GM18909 (cell line): ENCODE measurements around the gene PSMD5.

Experiments used
- ATAC-seq: cut with Tn5 transposase; IDR thresholded peaks from one replicate; pipeline ENCODE4 v1.9.1; 2021; ENCODE audit warnings: mild to moderate bottlenecking; ENCODE audit not compliant: unreplicated experiment, poor library complexity

The PSMD5 gene

DNA sequence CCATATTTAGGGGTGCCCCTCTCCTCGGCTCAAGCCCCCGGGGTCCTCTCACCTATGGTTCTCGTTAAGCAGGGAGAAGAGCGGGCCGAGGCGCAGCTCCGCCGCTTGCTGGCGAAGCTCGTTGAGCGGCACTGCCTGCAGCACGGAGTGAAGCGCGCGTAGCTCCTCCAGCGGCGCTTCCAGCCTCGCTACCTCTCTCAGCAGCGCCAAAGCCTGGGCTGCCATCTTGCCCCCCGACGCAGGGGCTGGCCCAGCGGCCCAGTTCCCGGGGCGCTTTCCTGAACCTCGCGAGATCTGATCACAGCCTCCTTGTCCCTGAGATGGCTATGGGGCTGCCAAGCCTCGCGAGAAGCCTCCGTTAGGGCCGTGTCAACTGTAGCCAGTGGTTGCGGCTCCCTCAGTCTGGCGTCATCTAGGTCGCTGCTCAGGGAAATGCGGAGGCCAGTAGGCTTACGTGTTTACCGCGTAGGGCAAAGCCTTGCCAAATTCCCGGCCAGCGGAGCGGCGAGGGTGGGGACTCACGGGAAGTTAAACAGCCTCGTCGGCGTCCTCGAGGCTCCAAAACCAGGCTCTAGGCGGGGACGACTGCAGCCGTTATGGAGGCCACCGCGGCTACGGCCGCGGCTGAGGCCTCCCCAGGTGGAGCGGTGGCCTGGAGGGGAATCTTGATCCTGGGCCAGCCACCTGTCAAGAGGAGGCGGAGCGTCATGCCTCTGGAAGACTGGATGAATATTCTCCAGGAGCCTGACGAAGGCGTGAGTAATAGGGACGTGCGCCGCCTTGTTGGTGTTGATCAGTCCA lies at the start of gene PSMD5:
Gene PSMD5 (minus strand): TSS at position 238 of the 801 bp plus-strand sequence. CDS start 13 bp downstream, at position 225.
- peak; percentile 99 for ATAC-seq

DNA sequence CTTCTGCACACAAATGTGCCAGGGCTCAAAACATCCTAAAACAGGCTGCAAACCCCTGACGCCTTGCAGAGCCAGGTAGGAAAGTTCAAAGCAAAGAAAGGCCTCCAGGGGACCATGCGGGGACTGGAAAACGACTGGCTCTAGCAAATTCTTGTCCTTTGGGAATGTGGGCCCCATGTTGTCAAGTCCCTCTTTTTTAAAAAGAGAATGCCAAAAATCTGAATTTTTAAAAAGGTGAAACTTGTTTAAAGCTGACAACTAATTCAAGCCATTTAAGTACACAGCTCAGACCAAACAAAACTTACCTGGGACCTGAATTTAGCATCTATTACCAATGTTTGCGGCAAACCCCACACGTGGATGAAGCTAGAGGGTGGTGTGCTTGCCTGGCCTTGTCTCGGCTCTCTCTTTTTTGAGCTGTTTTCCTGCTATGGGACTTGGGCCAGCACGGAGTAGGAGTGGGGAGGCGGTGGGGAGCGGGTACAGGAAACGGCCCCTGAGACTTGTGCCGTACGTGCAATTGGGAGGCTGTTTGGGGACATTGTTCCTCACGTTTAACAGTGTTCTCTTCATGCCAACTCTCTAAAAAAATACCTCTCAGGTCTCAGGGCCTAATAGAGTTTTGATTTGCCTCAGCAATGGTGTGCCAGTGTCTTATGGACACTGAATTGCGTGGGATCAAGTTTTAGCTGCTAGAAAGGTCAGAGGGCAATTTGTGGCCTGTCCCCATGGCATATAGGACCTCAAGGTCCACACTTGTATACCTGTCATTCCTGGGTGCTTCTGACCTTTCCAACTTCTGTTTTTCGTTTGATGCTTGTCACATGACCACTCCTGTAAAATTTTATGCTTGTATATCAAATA lies 49.4 kb upstream of the PSMD5 start:
- peak; percentile 50 for ATAC-seq

DNA sequence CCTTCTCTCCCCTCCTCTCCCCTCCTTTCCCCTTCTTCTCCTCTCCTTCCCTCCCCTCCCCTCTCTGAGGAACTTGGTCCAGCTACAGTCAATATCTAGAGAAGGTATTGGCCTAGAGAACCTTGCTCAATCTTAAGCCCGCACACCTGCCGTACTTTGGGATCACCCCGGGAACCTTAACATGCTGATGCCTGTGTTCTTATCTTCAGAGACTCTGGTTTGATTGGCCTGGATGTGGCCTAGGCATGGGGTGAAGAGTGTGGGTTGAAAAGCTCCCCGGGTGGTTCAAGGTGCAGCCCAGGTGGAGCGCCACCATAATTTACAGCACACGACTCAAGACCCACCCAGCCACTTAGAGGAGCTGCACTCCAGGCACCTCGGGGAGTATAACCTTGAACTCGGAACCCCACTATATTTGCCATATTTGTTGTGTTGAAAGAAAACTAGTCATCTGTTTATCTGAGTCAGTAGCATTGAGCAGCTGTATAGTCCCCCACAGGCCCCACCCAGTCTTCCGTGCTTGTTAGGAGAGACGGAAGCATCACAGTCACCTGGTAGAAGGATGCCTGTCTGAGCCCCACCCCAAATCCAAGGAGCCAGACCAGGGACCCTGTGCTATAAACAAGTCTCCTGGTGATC lies 48.6 kb upstream of the PSMD5 start:
- no peak for ATAC-seq

DNA sequence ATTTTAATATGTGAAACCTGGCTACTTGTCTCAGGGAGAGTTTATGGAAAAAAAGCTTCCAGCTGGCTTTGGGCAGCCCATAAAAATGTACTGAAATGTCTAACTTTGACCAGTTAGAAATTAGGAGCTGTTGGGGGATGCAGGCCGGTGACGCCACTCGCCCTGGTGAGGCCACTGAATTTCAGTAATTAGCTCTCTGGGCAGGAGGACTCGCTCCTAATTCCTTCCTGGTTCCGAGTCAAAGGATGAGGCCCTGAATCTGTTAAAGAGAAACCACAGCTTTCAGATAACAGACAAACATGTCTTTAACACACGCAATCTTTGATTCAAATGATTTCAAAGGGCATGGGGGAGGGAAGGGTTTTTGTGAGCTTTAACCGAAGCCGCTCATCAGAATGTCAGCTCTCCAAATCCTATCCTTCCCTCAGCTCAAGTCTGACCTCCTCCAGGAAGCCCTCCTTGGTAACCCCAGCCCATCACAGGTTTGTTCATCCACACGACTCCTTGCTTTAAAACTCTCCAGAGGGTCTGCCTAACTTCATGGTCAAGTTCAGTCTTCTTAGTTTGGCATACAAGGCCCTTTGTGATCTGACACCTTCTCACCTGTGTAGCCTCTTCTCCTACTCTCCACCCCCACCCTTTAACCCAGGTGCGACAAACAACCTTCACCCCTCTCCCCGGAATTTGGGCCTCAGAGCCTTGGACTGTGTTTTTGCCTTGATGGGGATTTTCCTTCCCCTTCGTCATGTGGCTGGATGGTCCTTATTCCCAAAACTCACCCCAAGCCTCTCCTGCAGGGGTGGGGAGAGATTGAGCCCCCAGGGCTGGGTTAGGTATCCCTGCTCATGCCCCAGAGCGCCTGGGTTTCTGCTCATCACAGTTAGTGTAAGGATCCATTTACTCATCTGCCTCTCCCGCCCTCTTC lies 47.9 kb upstream of the PSMD5 start:
- no peak for ATAC-seq

DNA sequence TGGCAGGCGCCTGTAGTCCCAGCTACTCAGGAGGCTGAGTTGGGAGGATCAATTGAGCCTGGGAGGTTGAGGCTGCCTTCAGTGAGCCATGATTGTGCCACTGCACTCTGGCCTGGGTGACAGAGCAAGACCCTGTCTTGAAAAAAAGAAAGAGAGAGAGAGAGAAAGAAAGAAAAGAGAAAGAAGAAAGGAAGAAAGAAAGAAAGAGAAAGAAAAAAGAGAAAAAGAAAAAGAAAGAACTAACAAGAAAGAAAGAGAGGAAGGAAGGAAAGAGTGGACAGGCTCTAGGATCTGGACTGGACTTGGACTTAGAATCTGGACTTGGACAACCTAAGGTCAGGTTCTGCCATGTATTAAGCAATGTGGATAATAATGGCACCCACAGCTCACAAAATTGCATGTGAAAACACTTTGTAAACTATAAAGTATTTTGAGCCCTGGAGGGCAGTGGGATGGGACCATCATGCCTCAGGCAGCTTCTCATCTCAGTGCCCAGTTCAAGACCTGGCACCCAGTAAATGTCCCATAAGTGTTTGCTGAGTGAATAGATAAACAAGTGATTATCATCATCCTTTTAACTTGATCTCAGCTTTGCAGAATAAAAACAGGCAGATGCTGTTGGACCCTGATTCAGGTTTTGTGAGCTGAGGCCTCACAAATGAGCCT lies 47.0 kb upstream of the PSMD5 start:
- ATAC-seq, result no peak

DNA sequence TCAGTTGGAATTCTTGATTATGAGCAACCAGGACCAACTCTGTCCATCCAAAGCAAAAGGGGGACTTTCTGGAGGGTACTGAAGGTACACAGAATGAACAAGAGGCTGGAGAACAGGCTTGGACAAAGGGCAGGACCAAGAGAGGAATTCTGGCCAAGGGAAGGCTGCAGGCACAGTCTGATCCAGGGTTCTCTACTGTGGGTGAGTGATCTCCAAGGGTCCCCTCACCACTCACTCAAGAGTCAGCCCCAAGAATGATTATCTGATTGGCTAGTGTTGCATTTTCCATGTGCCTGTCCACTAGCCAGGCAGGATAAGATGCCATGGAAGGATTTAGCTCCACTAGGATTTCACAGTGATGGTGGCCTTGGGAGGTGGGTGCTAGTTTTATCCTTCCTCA lies 45.9 kb upstream of the PSMD5 start:
- no peak for ATAC-seq

DNA sequence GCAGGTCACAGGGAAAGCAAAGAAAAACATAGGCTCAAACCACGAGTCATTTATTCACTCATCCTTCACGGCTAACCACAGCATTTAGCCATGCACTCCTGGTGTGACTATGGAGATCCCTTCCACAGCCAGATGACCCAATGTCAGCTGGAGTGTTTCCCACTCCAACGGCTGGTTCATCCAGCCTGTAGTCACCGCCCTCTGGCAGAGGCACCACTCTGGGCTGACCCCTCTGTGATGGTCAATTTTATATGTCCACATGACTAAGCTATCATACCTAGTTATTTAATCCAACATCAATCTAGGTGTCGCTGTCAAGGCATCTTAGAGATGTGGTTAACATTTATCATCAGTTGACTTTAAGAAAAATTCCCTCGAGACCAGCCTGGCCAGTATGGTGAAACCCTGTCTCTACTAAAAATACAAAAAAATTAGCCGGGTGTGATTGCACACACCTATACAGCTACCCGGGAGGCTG lies 43.8 kb upstream of the PSMD5 start:
- no peak for ATAC-seq

DNA sequence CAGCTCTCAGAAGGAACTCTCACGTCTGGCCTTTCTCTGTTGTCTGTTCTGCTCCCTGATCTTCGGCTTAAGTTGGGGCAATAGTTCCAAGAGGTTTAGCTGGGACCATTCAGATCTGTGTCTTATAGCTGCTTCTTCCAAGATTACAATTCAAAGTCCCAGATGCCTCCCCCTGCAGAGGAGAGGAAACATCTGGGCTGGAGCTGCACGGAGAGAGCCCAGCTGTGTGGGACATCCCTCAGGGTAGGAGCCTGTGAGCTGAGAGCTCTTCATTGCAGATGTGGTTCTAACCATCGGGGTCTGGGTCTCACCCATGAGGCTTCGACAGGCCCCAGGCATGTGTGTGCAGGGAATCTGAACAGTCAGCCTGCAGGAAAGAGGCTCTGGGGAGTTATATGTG lies 43.2 kb upstream of the PSMD5 start:
- ATAC-seq, result no peak

DNA sequence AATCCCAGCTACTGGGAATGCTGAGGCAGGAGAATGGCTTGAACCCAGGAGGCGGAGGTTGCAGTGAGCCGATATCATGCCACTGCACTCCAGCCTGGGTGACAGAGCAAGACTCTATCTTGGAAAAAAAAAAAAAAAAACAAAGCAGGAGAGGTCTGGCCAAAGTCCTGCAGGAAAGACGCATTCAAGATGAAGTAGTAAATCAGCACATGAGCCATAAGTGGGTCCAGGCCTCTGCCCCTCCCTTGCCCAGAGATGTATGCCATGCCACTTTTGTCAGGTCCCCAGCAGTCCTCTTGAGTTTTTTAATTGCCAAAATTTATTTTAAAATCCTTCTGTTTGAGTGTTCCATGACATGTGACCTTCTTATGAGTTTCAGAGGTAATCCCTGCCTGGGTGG lies 42.7 kb upstream of the PSMD5 start:
- no peak for ATAC-seq

DNA sequence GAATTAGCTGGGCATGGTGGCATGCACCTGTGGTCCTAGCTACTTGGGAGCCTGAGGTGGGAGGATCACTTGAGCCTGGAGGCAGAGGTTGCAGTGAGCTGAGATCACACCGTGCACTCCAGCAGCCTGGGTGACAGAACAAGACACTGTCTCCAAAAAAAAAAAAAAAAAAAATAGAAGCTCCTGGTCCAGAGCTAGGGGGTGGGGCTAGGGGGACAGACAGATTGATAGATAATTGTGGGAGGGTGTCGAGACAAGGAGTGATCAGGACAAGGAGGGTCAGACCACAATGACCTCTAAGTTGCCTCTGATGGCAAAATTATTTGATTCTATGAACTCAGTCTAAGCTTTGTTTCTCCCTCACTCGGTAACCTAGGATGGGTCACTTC lies 40.9 kb upstream of the PSMD5 start:
- ATAC-seq, result no peak

DNA sequence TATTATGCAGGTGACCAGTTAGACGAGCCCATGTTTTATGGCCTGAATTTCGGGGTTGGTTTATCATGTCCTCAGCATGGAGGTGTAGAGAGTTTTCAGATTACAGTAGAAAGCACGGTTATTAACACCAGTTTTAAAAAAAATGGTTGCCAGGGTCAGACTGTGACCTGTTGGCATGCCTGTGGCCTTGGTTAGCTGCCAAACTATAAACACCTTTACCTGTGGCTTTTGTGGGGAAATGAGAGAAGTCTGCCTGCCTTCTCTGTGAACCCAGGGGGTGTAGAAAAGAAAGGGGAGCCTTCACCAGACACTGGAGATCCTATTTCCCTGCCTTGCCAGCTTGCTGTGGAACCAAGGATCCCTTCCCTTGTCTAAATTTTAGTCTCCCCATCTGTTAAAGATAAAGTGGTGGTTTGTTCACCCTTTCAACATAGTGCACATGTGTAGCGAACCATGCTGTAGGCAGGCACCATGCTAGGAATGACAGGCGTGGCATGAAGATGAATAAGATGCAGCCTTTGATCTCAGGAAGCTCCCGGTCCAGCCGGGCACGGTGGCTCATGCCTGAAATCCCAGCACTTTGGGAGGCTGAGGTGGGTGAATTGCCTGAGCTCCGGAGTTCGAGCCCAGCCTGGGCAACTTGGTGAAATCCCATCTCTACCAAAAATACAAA lies 40.3 kb upstream of the PSMD5 start:
- no peak for ATAC-seq

DNA sequence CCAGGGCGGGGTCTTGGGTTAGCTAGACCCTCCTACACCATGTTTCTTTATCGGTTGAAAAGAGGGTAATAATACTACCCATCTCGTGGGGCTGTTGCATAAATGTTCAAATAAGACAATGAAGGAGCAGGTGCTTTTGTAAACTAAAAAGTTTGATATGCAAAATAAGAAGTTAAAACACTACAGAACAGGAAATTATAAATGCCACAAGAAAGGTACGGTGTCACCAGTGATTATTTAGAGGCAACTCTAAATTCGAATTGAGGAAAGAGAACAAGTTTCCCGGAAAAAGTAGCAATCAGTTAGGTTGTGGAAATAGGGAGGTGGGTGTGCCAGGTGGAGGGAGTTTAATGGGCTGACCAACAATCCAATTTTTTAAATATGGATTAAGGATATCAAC lies 36.7 kb upstream of the PSMD5 start:
- ATAC-seq, result no peak

DNA sequence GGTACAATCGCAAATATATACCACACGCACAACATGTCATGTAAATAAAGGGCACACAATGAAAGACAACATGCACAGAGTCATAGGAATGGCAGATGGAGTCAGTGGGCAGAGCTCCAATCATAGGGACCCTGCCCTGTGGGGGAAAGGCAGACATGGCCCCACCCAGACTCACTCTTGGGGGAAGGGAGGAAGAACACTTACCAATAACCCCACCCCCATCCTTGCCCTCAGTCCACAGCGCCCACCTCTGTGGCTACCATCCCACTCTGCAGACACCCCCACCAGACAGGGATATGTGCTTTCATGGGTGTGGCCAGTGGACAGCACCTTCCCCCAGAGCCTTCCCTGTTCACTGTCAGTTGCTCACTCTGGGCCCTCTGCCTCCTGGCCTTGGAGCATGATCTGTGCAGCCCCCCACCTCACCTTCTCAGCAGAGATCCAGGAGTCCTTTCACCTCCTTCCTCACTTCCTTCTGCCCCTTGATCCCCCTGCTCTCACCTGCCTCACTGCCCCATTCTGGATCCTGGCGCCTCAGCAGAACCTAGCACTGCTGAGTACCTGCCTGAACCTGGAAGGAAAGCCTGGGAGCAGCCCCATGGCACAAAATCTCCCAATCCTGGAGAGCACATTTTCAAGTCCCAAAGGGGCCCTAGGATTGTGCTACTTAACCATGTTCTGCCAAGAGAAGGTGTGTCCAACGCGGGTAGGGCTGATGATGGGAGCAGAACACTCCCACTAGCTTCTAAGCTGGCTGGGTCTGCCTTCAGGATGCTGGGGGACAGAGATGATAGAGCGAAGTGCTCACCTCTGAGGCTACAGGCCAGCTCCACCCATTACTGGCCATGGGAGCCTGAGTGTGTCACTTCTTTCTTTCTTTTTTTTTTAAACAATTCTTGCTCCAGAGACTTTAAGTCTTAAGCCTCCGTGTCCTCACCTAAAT lies 35.7 kb upstream of the PSMD5 start:
- ATAC-seq, result no peak

DNA sequence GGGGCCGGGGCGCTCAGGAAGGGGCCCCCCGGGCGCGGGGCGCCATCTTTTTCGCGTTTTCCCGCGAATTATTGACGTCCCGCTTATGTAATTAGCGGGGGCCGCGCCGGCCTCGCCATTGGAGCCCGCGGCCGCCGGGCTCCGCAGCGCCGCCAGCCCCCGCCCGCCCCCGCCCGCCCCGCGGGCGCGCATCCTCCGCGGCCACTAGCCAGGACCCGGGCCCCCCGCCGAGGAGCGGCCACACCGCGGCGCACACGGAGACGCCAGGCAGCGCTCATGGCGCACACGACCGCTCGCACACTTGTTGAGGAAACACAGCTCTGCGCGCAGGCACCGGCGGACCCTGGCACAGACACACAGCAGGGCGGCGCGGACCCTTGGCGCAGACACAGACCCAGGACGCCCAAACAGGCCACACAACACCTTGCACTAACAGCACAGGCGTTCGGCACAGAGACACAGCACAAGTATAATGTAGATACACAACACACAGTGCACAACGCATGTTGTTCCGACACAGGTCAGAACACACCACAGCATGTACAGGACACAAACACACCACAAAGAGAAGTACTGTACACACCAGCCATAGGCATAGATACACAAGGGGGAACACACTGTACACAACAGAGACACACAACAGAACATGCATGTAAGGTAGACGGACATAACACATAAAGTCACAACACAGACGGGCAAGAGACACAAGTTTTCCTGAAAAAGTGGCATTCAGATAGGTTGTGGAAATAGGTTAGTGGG lies 34.7 kb upstream of the PSMD5 start:
- peak; percentile 42 for ATAC-seq

DNA sequence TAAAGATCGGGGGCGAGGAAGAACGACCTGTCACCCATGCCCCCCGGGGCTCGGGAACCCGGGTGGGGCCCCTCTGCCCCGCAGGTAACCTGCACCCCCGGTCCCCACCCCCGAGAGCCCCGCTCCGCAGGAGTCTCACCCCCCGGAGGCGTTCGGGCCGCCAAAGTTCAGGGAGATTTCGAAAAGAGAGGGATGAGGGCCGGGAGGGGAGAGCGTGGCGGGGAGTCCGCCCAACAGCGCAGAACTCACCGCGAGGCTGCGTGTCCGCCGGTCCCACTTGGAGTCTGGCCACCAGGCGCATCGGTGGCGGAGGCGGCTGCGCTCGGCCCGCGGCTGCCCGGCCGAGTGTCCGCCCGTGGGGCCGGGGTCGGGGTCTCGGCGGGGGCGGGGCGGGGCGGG lies 34.1 kb upstream of the PSMD5 start, which contains the start of gene PHF19:
Gene PHF19 (minus strand): TSS at position 347 of the 399 bp plus-strand sequence. CDS start 2,447 bp downstream, outside the sequence.
- ATAC-seq, result peak; percentile 13

DNA sequence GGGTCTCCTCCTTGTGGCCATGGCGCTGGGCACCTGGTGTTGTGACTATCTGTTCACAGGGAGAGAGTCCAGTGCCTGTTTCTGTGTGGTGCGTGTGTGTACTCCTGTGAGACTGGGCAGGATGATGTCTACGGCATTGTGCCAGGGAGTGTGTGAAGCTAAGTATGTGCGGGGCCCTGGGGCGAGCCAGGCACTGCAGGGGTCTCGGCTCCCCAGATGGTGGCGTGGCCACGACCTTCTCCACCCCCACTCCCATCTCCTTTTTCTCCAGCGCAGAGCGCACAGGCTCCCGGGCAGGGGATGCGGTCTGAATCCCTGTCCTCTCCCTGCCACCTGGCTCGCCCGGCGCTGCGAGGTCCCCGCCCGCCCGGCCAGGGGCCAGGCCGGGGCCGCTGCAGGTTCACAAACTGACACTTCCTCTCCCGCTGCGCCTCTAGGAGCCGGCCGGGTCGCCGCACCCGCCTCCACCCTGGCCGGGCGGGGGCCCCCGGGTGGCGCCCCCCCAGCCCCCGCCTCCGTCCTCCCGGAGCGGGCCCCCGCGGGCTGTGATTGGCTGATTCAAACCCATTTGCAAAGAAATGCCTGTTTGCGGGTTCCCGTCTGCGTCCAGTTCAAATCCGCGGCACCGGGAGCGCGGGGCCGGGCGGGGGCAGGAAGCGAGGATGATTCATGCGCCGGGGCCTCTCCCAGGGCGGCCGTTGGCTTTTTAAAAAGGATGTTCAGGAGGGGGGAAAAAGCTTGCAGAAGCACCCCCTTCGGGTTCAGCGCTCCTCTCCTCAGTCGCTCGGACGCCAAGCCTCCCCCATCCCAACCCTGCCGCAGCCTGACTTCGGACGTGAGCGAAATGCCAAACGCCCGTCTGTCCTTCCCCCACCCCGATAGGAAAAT lies 33.5 kb upstream of the PSMD5 start:
- ATAC-seq, result peak; percentile 64
